22Rv1 (cell line): Measurements from ENCODE around the gene HECTD3.

Experiments used
- ZFX ChIP-seq: fragments of 450-650 bp; IDR thresholded peaks from 2 replicates; pipeline ENCODE4 v1.6.1; 2017; ENCODE audit warnings: antibody characterized with exemption, borderline replicate concordance
- TF ChIP-seq, protein P1 (sequence below): fragments of 450-650 bp; IDR thresholded peaks from 2 replicates; pipeline ENCODE4 v1.5.1; 2017; ENCODE audit warnings: mild to moderate bottlenecking

DNA sequence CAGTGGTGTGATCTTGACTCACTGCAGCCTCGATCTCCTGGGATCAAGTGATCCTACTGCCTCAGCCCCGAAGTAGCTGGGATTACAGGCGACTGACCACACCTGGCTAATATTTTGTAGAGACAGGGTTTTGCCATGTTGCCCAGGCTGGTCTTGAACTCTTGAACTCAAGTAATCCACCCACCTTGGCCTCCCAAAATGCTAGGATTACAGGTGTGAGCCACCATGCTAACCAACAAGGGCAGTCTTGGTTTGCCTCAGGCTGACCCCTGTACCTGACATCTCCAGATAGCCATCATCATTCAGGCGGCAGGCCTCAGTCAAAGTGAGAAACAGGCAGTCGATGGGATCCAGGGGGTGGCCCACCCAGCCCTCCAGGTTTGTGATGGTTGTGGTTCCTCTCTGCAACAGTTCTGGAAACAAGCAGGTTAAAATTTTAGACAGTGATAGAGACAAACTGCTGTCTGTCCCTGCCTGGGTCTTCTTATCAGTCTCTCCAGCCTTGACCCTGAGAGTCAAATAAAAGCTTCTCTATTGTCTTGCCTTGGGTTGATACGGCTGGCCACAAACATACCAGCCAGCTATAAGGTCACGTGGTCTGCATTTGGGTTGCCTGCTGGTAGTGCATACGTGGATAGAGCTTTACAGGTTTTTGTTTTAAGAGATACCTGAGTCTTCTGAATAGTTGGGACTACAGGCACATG lies 27.7 kb upstream of the HECTD3 start:
- TF ChIP-seq, protein P1, sequence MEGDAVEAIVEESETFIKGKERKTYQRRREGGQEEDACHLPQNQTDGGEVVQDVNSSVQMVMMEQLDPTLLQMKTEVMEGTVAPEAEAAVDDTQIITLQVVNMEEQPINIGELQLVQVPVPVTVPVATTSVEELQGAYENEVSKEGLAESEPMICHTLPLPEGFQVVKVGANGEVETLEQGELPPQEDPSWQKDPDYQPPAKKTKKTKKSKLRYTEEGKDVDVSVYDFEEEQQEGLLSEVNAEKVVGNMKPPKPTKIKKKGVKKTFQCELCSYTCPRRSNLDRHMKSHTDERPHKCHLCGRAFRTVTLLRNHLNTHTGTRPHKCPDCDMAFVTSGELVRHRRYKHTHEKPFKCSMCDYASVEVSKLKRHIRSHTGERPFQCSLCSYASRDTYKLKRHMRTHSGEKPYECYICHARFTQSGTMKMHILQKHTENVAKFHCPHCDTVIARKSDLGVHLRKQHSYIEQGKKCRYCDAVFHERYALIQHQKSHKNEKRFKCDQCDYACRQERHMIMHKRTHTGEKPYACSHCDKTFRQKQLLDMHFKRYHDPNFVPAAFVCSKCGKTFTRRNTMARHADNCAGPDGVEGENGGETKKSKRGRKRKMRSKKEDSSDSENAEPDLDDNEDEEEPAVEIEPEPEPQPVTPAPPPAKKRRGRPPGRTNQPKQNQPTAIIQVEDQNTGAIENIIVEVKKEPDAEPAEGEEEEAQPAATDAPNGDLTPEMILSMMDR, result no peak
- TF ChIP-seq ZFX, result no peak
